ENCODE measurements around the gene EYS.

The EYS gene

DNA sequence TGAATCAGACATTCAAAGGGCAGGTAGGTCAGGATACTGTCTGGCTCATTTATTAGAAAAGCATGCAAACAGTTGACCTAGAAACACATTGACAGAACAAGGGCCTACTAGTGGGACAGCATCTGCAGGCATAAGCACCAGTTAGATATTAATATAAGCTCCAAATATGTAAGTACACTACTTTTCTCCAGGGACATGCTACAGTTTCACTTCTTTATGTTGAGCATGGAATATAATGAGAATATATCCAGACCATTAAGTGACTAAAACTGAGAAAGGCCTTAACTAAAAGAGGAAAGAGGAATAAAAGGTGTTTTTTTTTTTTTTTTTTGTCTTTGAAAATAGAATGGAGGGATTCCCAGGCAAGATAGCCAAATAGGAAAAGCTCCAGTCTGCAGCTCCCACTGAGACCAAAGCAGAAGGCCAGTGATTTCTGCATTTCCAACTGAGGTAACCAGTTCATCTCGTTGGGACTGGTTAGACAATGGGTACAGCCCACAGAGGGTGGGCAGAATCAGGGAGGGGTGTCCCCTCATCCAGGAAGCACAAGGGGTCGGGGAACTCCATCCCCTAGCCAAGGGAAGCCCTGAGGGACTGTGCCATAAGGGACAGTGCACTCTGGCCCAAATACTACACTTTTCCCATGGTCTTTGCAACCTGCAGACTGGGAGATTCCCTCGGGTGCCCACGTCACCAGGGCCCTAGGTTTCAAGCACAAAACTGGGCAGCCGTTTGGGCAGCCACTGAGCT lies 1819.8 kb downstream of the EYS start:
- no peak overlapping the region for H2AFZ ChIP-seq (ENCODE audit: low read length)
- no peak overlapping the region for H3K4me2 ChIP-seq (ENCODE audit: low read depth, low read length, poor library complexity, severe bottlenecking)
- H3F3A ChIP-seq (ENCODE audit: low read depth) = no peaks in the 10 kb centered on the region
- no peaks in the 10 kb centered on the region for H3K4me1 ChIP-seq (ENCODE audit: insufficient read depth, low read length, poor library complexity, severe bottlenecking)
- TF ChIP-seq, protein P1, sequence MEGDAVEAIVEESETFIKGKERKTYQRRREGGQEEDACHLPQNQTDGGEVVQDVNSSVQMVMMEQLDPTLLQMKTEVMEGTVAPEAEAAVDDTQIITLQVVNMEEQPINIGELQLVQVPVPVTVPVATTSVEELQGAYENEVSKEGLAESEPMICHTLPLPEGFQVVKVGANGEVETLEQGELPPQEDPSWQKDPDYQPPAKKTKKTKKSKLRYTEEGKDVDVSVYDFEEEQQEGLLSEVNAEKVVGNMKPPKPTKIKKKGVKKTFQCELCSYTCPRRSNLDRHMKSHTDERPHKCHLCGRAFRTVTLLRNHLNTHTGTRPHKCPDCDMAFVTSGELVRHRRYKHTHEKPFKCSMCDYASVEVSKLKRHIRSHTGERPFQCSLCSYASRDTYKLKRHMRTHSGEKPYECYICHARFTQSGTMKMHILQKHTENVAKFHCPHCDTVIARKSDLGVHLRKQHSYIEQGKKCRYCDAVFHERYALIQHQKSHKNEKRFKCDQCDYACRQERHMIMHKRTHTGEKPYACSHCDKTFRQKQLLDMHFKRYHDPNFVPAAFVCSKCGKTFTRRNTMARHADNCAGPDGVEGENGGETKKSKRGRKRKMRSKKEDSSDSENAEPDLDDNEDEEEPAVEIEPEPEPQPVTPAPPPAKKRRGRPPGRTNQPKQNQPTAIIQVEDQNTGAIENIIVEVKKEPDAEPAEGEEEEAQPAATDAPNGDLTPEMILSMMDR (conservative IDR thresholded peaks at IDR 0.05; ENCODE audit: low read length) = no peak
- no peak for TF ChIP-seq EZH2phosphoT487 (IDR thresholded peaks at IDR 0.05; ENCODE audit: borderline replicate concordance)
- H3K9me3 ChIP-seq (ENCODE audit: insufficient read depth, low read depth, low read length) = no peaks in the 10 kb centered on the region
- H3K27me3 ChIP-seq (ENCODE audit: insufficient read depth, low read length, poor library complexity, severe bottlenecking) = no peaks in the 10 kb centered on the region
- no peaks in the 10 kb centered on the region for H3K9me2 ChIP-seq (replicated peaks; ENCODE audit: low read depth, low read length)
- no peaks in the 10 kb centered on the region for H4K20me1 ChIP-seq (ENCODE audit: insufficient read depth, low read length, poor library complexity, severe bottlenecking)
- H3K4me3 ChIP-seq (ENCODE audit: low read length, poor library complexity, severe bottlenecking) = no peak overlapping the region
- no peaks in the 10 kb centered on the region for H3K79me2 ChIP-seq (ENCODE audit: insufficient read depth, low read length)
- no peaks in the 10 kb centered on the region for H3K36me3 ChIP-seq (ENCODE audit: insufficient read depth, low read length)
- no peak overlapping the region for H3K9ac ChIP-seq (ENCODE audit: low read depth, low read length, poor library complexity, severe bottlenecking)

DNA sequence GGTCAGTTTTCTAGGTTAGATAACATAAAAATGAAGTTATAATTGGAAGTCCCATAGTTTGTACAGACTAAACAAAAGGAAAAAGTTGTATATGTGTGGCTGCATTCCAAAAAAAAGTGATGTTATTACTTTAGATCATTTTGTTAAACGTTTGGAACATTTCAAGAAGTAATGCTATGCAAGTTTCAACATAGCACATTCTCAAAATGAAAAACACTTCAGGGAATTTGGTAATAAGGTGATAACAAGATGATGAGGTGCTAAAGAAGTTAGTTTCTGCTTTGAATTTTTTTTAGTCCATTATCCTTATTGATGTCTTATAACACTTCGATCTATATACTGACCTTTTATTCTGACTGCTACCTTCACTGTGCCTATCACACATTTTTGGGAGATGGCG lies 1820.7 kb downstream of the EYS start:
- no peaks in the 10 kb centered on the region for H4K20me1 ChIP-seq (ENCODE audit: insufficient read depth, low read length, poor library complexity, severe bottlenecking)
- H3K4me1 ChIP-seq (ENCODE audit: insufficient read depth, low read length, poor library complexity, severe bottlenecking) = no peaks in the 10 kb centered on the region
- H3K79me2 ChIP-seq (ENCODE audit: insufficient read depth, low read length) = no peaks in the 10 kb centered on the region
- H3K36me3 ChIP-seq (ENCODE audit: insufficient read depth, low read length) = no peaks in the 10 kb centered on the region
- H3F3A ChIP-seq (ENCODE audit: low read depth) = no peaks in the 10 kb centered on the region
- no peaks in the 10 kb centered on the region for H3K9me3 ChIP-seq (ENCODE audit: insufficient read depth, low read depth, low read length)
- TF ChIP-seq, protein P1 (conservative IDR thresholded peaks at IDR 0.05; ENCODE audit: low read length) = no peak
- no peak for TF ChIP-seq EZH2phosphoT487 (IDR thresholded peaks at IDR 0.05; ENCODE audit: borderline replicate concordance)
- H3K4me3 ChIP-seq (ENCODE audit: low read length, poor library complexity, severe bottlenecking) = no peak overlapping the region
- H3K9me2 ChIP-seq (replicated peaks; ENCODE audit: low read depth, low read length) = no peaks in the 10 kb centered on the region
- no peaks in the 10 kb centered on the region for H3K27me3 ChIP-seq (ENCODE audit: insufficient read depth, low read length, poor library complexity, severe bottlenecking)
- no peak overlapping the region for H3K4me2 ChIP-seq (ENCODE audit: low read depth, low read length, poor library complexity, severe bottlenecking)
- no peak overlapping the region for H2AFZ ChIP-seq (ENCODE audit: low read length)
- H3K9ac ChIP-seq (ENCODE audit: low read depth, low read length, poor library complexity, severe bottlenecking) = no peak overlapping the region

DNA sequence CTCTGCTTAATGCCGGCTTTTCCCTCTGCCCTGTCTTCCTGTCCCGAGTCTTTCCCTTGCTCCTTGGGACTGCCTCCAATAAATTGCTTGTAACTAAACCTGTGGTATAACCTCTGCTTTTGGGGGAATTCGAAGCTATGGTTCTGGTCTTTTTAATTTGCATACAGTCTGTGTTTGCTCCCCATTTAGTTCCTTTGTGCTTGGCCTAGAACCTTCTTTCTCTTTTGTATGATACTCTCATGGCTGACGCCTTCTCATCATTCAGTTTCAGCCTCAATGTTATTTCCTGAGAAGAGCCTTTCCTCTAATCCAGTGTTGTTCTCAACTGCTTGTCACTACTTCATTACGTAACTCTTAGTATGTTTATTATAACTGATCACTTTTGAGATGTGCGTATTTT lies 1823.4 kb downstream of the EYS start:
- Histone ChIP-seq H3K79me2 (ENCODE audit: insufficient read depth, low read length) (no peaks in the 10 kb centered on the region), H3F3A (ENCODE audit: low read depth) (no peaks in the 10 kb centered on the region), H3K9me2 (replicated peaks; ENCODE audit: low read depth, low read length) (no peaks in the 10 kb centered on the region), H3K27me3 (ENCODE audit: insufficient read depth, low read length, poor library complexity, severe bottlenecking) (no peaks in the 10 kb centered on the region), H3K4me2 (ENCODE audit: low read depth, low read length, poor library complexity, severe bottlenecking) (no peak overlapping the region), H3K36me3 (ENCODE audit: insufficient read depth, low read length) (no peaks in the 10 kb centered on the region), H3K9me3 (ENCODE audit: insufficient read depth, low read depth, low read length) (peaks cover 3% of the 10 kb centered on the region; the same call in 1 of the 2 replicates), H3K9ac (ENCODE audit: low read depth, low read length, poor library complexity, severe bottlenecking) (no peak overlapping the region), H2AFZ (ENCODE audit: low read length) (no peak overlapping the region), H3K4me3 (ENCODE audit: low read length, poor library complexity, severe bottlenecking) (no peak overlapping the region), H4K20me1 (ENCODE audit: insufficient read depth, low read length, poor library complexity, severe bottlenecking) (no peaks in the 10 kb centered on the region), H3K4me1 (ENCODE audit: insufficient read depth, low read length, poor library complexity, severe bottlenecking) (no peaks in the 10 kb centered on the region)
- TF ChIP-seq, protein P1 (conservative IDR thresholded peaks at IDR 0.05; ENCODE audit: low read length) = no peak
- TF ChIP-seq EZH2phosphoT487 (IDR thresholded peaks at IDR 0.05; ENCODE audit: borderline replicate concordance) = no peak

Measured in Loucy (cell line).